LNCAP (cell line): ENCODE measurements around the gene PHKG2.

Source experiments
- CTCF ChIP-seq: fragments of 450-650 bp; IDR thresholded peaks from 2 replicates; pipeline ENCODE4 v1.5.1; 2017; ENCODE audit warnings: mild to moderate bottlenecking

The PHKG2 gene

GRCh38 chr16:30710971-30711370, 37.3 kb upstream of the PHKG2 start:
- TF ChIP-seq CTCF = no peak

- no peak for TF ChIP-seq CTCF
These were observed 36.5 kb upstream of the PHKG2 start for GRCh38 chr16:30711712-30712111.

DNA sequence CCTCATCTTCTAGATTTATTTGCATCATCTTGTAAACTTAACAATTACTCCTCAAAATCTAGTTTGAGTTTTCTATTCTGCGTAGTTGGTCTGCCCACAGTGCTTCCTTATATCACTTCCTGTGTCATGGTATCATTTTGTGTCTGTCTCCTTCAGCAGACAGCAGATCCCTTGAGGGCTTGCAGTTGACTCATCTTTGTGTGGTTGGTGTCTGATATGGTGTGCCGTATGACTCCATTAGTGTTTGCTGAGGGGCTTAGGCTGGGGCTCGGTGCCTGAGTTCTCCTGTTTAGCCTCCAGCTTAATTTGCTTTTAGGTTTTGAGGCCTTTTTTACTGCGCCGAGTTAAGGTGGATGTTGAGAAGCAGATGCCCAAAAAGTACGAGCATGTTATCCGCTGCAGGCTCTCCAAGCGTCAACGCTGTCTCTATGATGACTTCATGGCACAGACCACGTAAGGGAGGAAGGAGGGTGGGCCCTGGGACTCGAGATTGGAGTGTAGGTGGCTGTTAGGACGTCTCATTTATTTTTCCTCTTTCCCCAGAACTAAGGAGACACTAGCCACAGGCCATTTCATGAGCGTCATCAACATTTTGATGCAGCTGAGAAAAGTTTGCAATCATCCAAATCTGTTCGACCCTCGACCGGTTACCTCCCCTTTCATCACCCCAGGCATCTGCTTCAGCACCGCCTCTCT, 32.3 kb upstream of the PHKG2 start:
- TF ChIP-seq CTCF = no peak

DNA sequence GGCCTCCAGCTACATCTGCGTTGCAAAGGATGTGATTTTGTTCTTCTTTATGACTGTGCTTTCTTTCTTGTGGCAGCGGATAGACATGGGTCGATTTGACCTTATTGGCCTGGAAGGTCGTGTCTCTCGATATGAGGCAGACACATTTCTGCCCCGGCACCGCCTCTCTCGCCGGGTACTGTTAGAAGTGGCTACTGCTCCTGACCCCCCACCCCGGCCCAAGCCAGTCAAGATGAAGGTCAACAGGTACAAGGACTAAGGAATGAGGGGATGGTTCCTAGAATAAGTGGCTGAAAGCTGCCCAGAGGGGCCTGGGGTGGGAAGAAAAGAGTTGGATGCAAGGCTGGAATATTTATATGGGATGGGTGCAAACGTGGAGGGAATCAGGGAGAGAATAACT, 28.1 kb upstream of the PHKG2 start:
- no peak for TF ChIP-seq CTCF

DNA sequence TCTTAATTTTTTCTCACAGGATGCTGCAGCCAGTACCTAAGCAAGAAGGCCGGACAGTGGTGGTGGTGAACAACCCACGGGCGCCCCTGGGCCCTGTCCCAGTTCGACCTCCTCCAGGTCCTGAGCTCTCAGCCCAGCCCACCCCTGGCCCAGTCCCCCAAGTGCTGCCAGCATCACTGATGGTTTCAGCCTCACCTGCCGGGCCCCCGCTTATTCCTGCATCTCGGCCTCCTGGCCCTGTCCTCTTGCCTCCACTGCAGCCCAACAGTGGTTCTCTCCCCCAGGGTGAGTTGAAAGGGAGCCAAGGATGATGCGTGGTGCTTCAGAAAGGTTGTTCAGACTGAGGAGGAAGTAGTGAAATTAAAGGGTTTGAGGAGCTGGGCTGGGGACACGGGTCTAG, 27.5 kb upstream of the PHKG2 start:
- TF ChIP-seq CTCF = no peak

DNA sequence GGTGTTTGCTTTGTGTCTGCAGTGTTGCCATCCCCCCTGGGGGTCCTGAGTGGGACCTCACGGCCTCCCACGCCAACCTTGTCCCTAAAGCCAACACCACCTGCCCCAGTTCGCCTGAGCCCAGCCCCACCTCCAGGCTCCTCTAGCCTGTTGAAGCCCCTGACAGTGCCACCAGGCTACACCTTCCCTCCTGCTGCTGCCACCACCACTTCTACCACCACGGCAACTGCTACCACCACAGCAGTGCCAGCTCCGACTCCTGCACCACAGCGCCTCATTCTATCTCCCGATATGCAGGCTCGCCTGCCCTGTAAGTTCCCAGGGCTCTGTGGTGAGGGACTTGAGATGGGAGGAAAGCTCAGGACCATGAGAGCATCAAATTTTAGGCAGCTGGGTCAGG, 27.1 kb upstream of the PHKG2 start:
- no peak for TF ChIP-seq CTCF

- TF ChIP-seq CTCF = no peak
These were observed 26.6 kb upstream of the PHKG2 start for GRCh38 chr16:30721606-30722005.

- no peak for TF ChIP-seq CTCF
These were observed 25.8 kb upstream of the PHKG2 start for GRCh38 chr16:30722443-30722842.
